Measurements from ENCODE around the gene TEX28.

The TEX28 gene

DNA sequence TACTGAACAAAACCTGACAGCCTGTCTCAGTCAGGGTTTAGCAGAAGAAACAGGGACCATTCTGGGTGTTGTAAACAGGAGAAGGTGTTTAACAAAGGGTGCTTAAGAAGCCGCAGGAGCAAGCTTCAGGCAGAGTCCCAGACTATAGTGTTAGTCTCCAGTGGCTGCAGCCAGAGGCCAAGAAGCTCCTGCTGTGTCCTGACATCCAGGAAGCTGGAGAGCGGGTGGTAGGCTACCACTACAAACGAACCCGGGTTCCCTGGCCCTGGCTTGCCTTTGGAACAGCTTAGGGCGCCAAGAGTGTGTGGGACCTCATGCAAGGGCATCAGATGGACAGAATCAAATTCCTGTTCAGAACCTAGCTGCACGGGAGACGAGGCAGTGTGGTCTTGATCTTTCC is 28.6 kb upstream of the TEX28 start:
- Histone ChIP-seq H3K9me3 (peaks cover 5% of the 10 kb centered on the region; the same call in 1 of the 2 replicates), H3K27me3 (ENCODE audit: low read depth) (no peaks in the 10 kb centered on the region), H3K4me1 (peaks cover 14% of the 10 kb centered on the region), H3K36me3 (replicated peaks) (no peaks in the 10 kb centered on the region), H3K4me3 (no peak overlapping the region)
- no peak for DNase-seq (ENCODE audit: low spot score in 2 of 2)
- in situ Hi-C loops (cut with MboI; ENCODE audit: low sequenced_read_pairs) = no loop called here

DNA sequence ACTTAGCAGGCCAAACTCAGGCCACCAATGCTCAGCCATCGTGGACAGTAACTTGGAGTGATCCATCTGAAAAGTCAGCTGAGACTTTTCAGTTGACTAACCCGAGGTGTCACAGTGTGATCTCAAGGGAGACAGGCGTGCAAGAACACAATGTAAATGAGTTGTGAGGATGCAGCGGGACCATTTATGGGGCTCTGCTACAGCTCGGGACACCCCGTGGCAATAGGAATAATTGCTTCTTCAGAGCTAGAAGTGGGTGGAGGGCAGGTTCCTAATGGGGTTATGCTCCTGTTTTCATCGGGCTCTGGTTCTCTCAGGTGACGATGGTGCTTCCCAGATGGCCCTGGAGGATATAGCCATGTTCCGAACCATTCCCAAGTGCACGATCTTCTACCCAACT is 28.0 kb upstream of the TEX28 start:
- in situ Hi-C loops (cut with MboI; ENCODE audit: low sequenced_read_pairs) = no loop called here
- DNase-seq (ENCODE audit: low spot score in 2 of 2) = no peak

DNA sequence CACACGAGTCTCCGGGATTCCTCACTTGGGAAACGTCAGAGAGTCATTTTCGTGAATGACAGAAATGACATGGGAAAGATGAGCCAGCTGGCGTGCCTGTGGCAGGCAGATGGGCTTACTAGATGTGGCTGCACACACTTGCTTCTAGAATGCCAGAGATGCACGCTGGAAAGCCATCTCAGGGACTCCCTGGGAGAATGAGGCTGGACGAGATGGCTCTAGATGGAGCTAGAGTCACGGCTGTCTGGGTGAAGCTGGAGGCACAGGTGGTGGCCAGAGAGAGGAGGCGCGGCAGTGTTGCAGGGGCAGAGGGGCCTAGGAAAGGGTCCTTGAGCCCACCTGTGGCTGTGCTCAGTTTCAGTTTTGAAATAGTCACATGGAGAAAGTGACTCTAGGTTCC is 26.7 kb upstream of the TEX28 start:
- in situ Hi-C loops (cut with MboI; ENCODE audit: low sequenced_read_pairs) = no loop called here
- no peaks in the 10 kb centered on the region for H3K27me3 ChIP-seq (ENCODE audit: low read depth)
- peak in 1 of 2 experiments; percentile 16 for DNase-seq (ENCODE audit: low spot score in 2 of 2)
- peaks cover 14% of the 10 kb centered on the region for H3K4me1 ChIP-seq
- H3K9me3 ChIP-seq = peaks cover 5% of the 10 kb centered on the region; the same call in 1 of the 2 replicates
- no peaks in the 10 kb centered on the region for H3K36me3 ChIP-seq (replicated peaks)
- no peak overlapping the region for H3K4me3 ChIP-seq

More for the DNA sequence above, 28.0 kb upstream of the TEX28 start:
- no peak overlapping the region for H3K4me3 ChIP-seq
- no peaks in the 10 kb centered on the region for H3K27me3 ChIP-seq (ENCODE audit: low read depth)
- no peaks in the 10 kb centered on the region for H3K36me3 ChIP-seq (replicated peaks)
- peaks cover 14% of the 10 kb centered on the region for H3K4me1 ChIP-seq
- H3K9me3 ChIP-seq = peaks cover 5% of the 10 kb centered on the region; the same call in 1 of the 2 replicates

DNA sequence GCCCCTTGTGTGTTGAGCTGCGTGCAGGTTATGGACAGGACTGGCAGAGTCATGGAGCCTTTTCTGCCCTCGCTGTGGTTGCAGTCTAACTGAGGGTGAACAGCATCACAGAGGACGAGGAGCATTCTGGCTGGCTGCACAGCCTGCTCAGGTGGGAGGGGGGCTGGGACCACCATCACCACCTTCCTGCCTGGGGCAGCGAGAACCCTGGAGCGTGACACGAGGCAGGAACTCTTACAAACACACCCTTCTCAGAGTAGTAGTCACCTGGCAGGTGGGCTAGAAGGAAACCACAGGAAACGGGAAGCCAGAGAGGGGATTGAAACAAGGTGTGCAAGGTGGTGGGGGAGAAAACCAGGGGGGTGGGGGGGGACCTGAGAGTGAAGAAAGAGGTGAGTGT is 26.2 kb upstream of the TEX28 start:
- H3K9me3 ChIP-seq = peaks cover 4% of the 10 kb centered on the region; the same call in 1 of the 2 replicates
- no peak for DNase-seq (ENCODE audit: low spot score in 2 of 2)
- in situ Hi-C loops (cut with MboI; ENCODE audit: low sequenced_read_pairs) = no loop called here
- no peak overlapping the region for H3K4me3 ChIP-seq
- H3K36me3 ChIP-seq (replicated peaks) = no peaks in the 10 kb centered on the region
- H3K27me3 ChIP-seq (ENCODE audit: low read depth) = no peaks in the 10 kb centered on the region
- H3K4me1 ChIP-seq = peaks cover 13% of the 10 kb centered on the region

DNA sequence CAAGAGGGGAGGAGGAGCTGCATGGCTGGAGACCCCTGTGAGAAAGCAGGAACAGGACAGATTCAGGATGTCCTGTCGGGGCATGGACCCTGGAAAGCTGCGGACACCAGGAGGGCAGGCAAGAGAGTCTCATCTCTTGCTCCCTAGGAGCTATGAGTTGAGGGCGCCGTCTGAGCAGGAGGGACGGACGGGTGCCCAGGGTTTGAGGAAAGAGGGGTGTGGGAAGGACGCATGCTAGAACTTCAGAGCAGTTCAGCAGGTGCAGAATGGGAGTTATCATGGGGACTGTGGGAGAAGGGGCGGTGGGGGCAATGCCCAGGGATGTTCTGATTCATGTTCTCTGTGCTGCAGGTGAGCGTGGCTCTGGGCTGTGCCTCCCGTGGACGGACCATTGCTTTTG is 25.5 kb upstream of the TEX28 start:
- Histone ChIP-seq H3K4me1 (peaks cover 8% of the 10 kb centered on the region), H3K36me3 (replicated peaks) (no peaks in the 10 kb centered on the region), H3K4me3 (no peak overlapping the region), H3K9me3 (no peaks in the 10 kb centered on the region), H3K27me3 (ENCODE audit: low read depth) (no peaks in the 10 kb centered on the region)
- in situ Hi-C loops (cut with MboI; ENCODE audit: low sequenced_read_pairs) = no loop called here
- DNase-seq (ENCODE audit: low spot score in 2 of 2) = no peak

DNA sequence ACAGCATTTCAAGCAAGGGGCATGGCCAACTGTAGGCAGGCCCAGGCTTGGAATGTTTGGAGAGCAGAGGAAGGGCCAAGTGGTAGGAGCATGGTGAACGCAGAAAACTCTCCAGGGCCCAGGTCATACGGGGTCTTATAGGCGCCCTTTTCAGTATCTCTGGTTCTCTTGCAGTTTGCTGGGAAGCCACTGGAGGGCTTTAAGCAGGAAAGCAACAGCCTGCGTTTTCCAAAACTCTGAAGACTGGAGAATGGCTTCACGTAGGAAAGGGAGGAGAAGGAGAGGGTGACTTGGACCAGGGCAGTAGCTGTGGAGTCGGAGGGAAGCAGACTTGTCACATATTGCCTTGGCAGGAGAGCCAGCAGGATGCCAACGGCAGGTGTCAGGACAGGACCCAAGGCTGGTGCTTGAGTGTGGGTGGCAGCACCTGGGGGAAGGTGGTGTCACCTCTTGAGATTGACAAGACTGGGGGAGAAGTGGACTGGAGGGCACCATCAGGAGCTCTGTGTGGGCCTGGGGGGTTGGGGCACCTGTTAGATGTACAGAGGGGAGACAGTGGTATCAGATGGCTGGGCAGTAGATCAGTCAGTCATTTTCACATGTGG is 22.6 kb upstream of the TEX28 start:
- Histone ChIP-seq H3K4me3 (no peak overlapping the region), H3K36me3 (replicated peaks) (no peaks in the 10 kb centered on the region), H3K4me1 (no peaks in the 10 kb centered on the region; the same call in 1 of the 2 replicates), H3K9me3 (no peaks in the 10 kb centered on the region), H3K27me3 (ENCODE audit: low read depth) (no peaks in the 10 kb centered on the region)
- peak; percentile 50 to 79 for DNase-seq (ENCODE audit: low spot score in 2 of 2)
- in situ Hi-C loops (cut with MboI; ENCODE audit: low sequenced_read_pairs) = no loop called here

DNA sequence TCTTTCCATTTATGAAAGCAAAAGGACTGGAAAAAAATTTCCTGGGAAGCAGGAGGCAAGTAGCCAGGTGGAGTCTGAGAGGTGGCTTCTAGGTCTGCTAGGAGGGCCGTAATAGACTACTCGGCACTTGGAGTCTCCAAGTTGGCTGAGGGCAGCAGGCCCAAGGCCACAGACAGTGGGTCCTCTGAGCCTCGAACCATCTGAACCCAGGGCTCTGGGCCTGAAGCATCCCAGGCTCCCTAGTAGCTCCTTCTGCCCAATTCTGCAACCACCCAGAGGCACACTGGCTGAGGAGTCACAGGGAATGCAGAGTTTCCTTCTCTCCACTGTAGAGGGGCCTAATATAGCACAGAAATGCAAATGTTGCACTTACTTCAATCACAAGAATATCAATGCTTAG is 20.5 kb upstream of the TEX28 start:
- H3K36me3 ChIP-seq (replicated peaks) = no peaks in the 10 kb centered on the region
- DNase-seq (ENCODE audit: low spot score in 2 of 2) = no peak
- no peak overlapping the region for H3K4me3 ChIP-seq
- no peaks in the 10 kb centered on the region; the same call in 1 of the 2 replicates for H3K4me1 ChIP-seq
- in situ Hi-C loops (cut with MboI; ENCODE audit: low sequenced_read_pairs) = no loop called here
- no peaks in the 10 kb centered on the region for H3K27me3 ChIP-seq (ENCODE audit: low read depth)
- H3K9me3 ChIP-seq = no peaks in the 10 kb centered on the region

DNA sequence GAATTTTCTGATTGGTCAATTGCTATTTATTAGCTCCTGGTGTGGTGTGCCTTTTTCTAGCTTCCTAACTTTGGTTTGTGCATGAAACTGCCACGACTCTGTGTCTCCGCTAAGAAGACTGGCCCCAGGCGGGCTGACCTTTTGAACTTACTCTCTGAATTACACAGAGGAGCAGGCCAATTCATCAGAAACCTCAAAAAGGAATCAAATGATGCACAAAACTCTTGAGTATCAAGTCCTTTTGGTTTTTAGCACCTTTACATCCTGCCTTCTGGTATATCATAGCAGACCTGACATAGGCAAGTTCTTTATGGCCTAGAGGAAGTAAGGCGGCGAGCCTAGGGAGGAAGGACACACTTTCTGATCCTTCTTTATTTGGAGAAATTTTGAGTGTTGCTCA is 18.2 kb upstream of the TEX28 start:
- Histone ChIP-seq H3K36me3 (replicated peaks) (no peaks in the 10 kb centered on the region), H3K27me3 (ENCODE audit: low read depth) (no peaks in the 10 kb centered on the region), H3K9me3 (no peaks in the 10 kb centered on the region), H3K4me3 (no peak overlapping the region), H3K4me1 (no peaks in the 10 kb centered on the region; the same call in 1 of the 2 replicates)
- in situ Hi-C loops (cut with MboI; ENCODE audit: low sequenced_read_pairs) = no loop called here
- DNase-seq (ENCODE audit: low spot score in 2 of 2) = no peak

DNA sequence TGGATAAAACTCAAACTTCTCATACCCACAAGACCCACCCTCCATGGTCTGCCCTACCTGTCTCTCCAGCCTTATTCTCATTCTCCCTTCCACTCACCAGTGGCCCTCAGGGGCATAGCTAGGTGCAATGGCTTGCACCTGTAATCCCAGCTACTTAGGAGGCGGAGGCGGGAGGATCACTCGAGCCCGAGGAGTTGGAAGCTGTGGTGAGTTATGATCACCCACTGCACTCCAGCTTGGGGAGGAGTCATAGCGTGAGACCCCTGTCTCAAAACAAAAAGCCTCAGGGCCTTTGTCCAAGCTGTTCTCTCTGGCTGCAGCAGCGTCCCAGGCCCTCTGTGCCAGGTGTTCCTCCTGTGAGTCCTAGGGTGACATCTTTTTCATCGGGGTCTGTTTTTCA is 17.2 kb upstream of the TEX28 start:
- no peak for DNase-seq (ENCODE audit: low spot score in 2 of 2)
- in situ Hi-C loops (cut with MboI; ENCODE audit: low sequenced_read_pairs) = no loop called here

DNA sequence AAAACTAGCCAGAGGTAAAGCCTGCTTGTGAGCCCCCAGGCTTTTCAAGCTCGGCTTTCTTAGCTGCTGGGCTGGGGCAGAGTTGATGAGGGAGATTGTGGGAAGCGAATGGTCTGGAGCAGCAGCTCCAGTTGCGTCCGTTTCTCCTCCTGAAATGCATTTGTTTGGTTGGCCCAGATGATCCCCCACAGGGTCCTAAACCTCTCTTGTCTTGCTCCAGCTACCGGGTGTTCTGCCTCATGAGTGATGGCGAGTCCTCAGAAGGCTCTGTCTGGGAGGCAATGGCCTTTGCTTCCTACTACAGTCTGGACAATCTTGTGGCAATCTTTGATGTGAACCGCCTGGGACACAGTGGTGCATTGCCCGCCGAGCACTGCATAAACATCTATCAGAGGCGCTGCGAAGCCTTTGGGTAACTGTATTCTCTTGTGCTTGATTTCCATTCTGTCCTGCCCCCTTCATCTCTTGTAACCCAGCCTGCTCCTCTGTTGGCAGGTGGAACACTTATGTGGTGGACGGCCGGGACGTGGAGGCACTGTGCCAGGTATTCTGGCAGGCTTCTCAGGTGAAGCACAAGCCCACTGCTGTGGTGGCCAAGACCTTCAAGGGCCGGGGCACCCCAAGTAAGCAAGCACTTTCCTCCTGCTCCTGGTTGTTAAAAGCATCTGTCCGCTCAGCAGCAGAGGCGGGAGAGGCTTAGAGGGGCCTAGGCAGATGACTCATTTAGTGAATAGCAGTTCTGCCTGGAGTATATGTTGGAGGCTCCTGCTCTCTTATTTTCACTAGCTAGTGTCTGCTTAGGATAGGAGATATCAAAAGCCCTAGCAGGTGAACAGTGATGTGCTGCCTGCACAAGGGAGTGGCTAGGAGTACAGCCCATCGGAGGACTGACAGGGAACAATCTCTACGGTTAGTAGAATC is 16.0 kb upstream of the TEX28 start:
- no peak for DNase-seq (ENCODE audit: low spot score in 2 of 2)
- in situ Hi-C loops (cut with MboI; ENCODE audit: low sequenced_read_pairs) = no loop called here
- Histone ChIP-seq H3K9me3 (no peaks in the 10 kb centered on the region), H3K36me3 (replicated peaks) (no peaks in the 10 kb centered on the region), H3K4me3 (no peak overlapping the region), H3K4me1 (no peaks in the 10 kb centered on the region), H3K27me3 (ENCODE audit: low read depth) (no peaks in the 10 kb centered on the region)

More for the DNA sequence above, 17.2 kb upstream of the TEX28 start:
- Histone ChIP-seq H3K4me3 (no peak overlapping the region), H3K27me3 (ENCODE audit: low read depth) (no peaks in the 10 kb centered on the region), H3K9me3 (no peaks in the 10 kb centered on the region), H3K4me1 (no peaks in the 10 kb centered on the region), H3K36me3 (replicated peaks) (no peaks in the 10 kb centered on the region)

DNA sequence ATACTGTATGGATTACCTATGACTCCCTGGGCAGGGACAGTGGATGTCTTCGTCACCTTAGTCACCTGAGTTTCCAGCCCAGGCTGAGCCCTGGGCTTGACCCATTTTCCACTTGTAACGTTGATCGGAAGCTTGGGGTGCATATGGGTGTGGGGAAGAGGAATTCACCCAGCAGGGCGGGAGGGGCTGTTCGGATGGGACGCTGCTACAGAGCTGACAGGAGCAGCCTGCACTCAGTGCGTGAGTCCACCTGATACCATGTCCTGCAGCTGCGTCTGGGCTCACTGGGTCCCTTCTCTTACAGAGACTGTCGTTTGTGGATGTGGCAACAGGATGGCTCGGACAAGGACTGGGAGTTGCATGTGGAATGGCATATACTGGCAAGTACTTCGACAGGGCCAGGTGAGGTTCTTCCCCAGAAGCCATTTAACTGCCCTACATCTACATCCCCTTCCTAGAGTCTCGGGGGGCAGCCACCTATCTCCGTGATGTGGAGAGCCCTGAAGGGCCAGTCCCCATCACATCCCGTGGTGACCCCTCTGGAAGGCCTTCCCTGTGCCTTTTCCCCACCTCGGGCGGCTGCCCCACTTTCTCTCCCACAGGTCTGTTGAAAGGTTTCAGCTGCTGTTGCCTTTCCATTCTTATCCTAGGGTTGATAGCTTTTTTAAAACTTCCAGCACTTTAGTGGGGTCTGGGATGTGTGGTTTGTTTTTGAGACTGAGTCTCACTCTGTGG is 14.3 kb upstream of the TEX28 start:
- DNase-seq (ENCODE audit: low spot score in 2 of 2) = no peak
- no peaks in the 10 kb centered on the region for H3K27me3 ChIP-seq (ENCODE audit: low read depth)
- no peaks in the 10 kb centered on the region for H3K4me1 ChIP-seq
- H3K4me3 ChIP-seq = no peak overlapping the region
- in situ Hi-C loops (cut with MboI; ENCODE audit: low sequenced_read_pairs) = no loop called here
- H3K36me3 ChIP-seq (replicated peaks) = no peaks in the 10 kb centered on the region
- H3K9me3 ChIP-seq = no peaks in the 10 kb centered on the region

DNA sequence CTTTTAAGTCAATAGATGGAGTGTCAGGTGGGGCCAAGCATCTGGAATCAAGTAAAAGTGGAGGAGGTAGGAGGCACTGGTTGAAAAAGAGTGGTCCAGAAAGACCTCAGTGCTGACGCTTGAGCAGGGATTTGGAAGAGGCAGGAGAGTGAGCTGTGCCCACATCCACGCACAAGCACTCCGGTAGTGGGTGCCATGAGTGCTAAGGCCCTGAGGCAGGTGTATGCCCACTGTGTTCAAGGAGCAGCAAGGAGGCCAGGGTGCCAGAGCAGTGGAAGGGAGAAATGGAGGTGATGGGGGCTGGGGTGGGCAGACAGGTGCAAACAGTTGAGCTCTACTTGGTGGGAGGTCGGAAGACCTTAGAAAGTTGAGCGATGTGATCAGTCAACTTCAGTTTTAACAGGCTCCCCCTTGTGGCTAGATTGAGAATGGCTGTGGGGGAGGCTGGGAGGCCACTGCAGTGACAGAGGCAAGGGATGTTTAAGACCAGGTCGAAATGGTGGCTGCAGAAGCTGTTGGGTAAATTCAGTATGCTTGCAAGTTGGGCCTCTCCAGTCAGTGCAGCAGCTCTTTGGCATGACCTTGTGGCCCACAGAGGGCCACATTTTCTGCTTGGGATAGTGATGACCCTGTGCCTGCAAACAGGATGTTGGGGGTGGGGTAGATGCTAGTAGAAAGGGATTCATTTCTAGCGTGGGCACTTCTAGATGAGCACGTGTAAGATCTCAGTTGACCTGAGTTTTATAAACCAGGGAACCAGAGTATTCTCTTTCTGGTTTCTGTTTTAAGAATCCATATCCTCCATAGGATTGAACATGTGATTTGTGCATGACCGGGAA is 13.4 kb upstream of the TEX28 start:
- Histone ChIP-seq H3K36me3 (replicated peaks) (no peaks in the 10 kb centered on the region), H3K4me3 (no peak overlapping the region), H3K4me1 (no peaks in the 10 kb centered on the region), H3K9me3 (no peaks in the 10 kb centered on the region), H3K27me3 (ENCODE audit: low read depth) (no peaks in the 10 kb centered on the region)
- peak; percentile 49 to 92 for DNase-seq (ENCODE audit: low spot score in 2 of 2)
- in situ Hi-C loops (cut with MboI; ENCODE audit: low sequenced_read_pairs) = no loop called here

DNA sequence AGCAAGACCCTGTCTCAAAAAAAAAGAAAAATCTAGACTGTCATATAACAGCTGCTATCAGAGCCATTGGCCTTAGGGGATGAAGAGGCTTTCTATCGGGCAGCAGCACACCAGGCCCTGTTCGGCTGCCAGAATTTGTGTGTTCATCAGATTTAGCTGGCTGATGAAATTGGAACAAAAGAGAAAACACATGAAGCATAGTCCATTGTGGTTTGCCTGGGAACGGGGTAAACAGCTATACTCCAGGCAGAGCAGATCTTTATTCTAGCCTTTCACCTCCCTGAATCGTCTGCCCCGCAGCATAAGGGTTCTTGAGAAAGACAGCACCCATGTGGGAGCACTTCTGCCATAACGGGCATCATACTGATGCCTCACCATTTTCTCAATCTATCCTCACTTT is 12.3 kb upstream of the TEX28 start:
- H3K4me3 ChIP-seq = no peak overlapping the region
- no peaks in the 10 kb centered on the region for H3K27me3 ChIP-seq (ENCODE audit: low read depth)
- no peaks in the 10 kb centered on the region for H3K36me3 ChIP-seq (replicated peaks)
- DNase-seq (ENCODE audit: low spot score in 2 of 2) = no peak
- H3K9me3 ChIP-seq = no peaks in the 10 kb centered on the region
- H3K4me1 ChIP-seq = no peaks in the 10 kb centered on the region
- in situ Hi-C loops (cut with MboI; ENCODE audit: low sequenced_read_pairs) = no loop called here

All from HAP-1 (cell line).